Coronary artery (tissue), 2 donors: ENCODE results near the gene OR2B2.
"Not testable (repeated sequence)": the region's sequence is repeated elsewhere in the genome, so short reads cannot be mapped to it uniquely, and the experiment has no call there.

ENCODE experiments used
- DNase-seq: peaks from one replicate; pipeline ENCODE4 v3.0.0-alpha.2; 2017; ENCODE audit warnings: low spot score
- H3K27ac ChIP-seq, 2 donors: fragments of 200-600 bp; sonication (generic); one replicate each; pipeline ENCODE4 v1.5.1; 2016 to 2019
- H3K4me3 ChIP-seq: fragments of 200-600 bp; sonication (generic); 2 replicates; pipeline ENCODE4 v1.5.1; 2016; ENCODE audit warnings: mild to moderate bottlenecking, moderate library complexity
- CTCF ChIP-seq: fragments of 200-600 bp; sonication (generic); IDR thresholded peaks from one replicate; pipeline ENCODE4 v1.5.1; 2019; ENCODE audit warnings: antibody characterized with exemption

The OR2B2 gene

GRCh38 chr6:27931209-27931608, 19.0 kb upstream of the OR2B2 start:
- no peak for TF ChIP-seq CTCF
- Histone ChIP-seq H3K27ac (no peak overlapping the region), H3K4me3 (no peak overlapping the region)
- no peak for DNase-seq

GRCh38 chr6:27929930-27930329, 17.7 kb upstream of the OR2B2 start:
- H3K27ac ChIP-seq, DNase-seq, H3K4me3 ChIP-seq: not testable (repeated sequence)

- not testable (repeated sequence) for DNase-seq, H3K27ac ChIP-seq, H3K4me3 ChIP-seq
Observed at GRCh38 chr6:27928041-27928440, 15.8 kb upstream of the OR2B2 start.

GRCh38 chr6:27924179-27924578, 12.0 kb upstream of the OR2B2 start:
- TF ChIP-seq CTCF = no peak
- no peak for DNase-seq
- no peak overlapping the region for H3K4me3 ChIP-seq
- H3K27ac ChIP-seq = no peak overlapping the region

GRCh38 chr6:27922949-27923348, 10.8 kb upstream of the OR2B2 start:
- DNase-seq = no peak
- TF ChIP-seq CTCF = no peak

GRCh38 chr6:27908017-27908416, 4.2 kb downstream of the OR2B2 start:
- TF ChIP-seq CTCF = no peak

More at GRCh38 chr6:27922949-27923348, 10.8 kb upstream of the OR2B2 start:
- Histone ChIP-seq H3K4me3 (no peak overlapping the region), H3K27ac (no peak overlapping the region)

GRCh38 chr6:27902335-27903314, 9.6 kb downstream of the OR2B2 start:
- no peak for TF ChIP-seq CTCF
- peak; percentile 88 for DNase-seq
- peak overlapping the region; percentile 75 for H3K4me3 ChIP-seq
- peak overlapping the region; percentile 68 to 86 for H3K27ac ChIP-seq

More at GRCh38 chr6:27908017-27908416, 4.2 kb downstream of the OR2B2 start:
- H3K4me3 ChIP-seq = no peak overlapping the region
- H3K27ac ChIP-seq = no peak overlapping the region
- DNase-seq = no peak

GRCh38 chr6:27901801-27902200, 10.4 kb downstream of the OR2B2 start:
- H3K4me3 ChIP-seq = no peak overlapping the region
- no peak overlapping the region for H3K27ac ChIP-seq
- DNase-seq = no peak
- no peak for TF ChIP-seq CTCF

GRCh38 chr6:27900197-27900596, 12.0 kb downstream of the OR2B2 start:
- H3K4me3 ChIP-seq, DNase-seq, H3K27ac ChIP-seq: not testable (repeated sequence)
